Stimulated activated CD8-positive, alpha-beta memory T cell treated with anti-CD3 and anti-CD28 coated beads, Interleukin-4, amount 100 ng/mL, for 4 hours (primary cell): ENCODE data around the gene AAMP.

ENCODE experiments used
- DNase-seq, 2 donors: peaks; one replicate each; pipeline ENCODE4 v3.0.0-alpha.2; 2020; ENCODE audit warnings: low read depth in 2 of 2, low spot score in 1 of 2

Gene AAMP

GRCh38 chr2:218260166-218260565 is 9.8 kb downstream of the AAMP start:
- DNase-seq = no peak

- no peak for DNase-seq
Measured at GRCh38 chr2:218259099-218259961, 10.6 kb downstream of the AAMP start.

DNA sequence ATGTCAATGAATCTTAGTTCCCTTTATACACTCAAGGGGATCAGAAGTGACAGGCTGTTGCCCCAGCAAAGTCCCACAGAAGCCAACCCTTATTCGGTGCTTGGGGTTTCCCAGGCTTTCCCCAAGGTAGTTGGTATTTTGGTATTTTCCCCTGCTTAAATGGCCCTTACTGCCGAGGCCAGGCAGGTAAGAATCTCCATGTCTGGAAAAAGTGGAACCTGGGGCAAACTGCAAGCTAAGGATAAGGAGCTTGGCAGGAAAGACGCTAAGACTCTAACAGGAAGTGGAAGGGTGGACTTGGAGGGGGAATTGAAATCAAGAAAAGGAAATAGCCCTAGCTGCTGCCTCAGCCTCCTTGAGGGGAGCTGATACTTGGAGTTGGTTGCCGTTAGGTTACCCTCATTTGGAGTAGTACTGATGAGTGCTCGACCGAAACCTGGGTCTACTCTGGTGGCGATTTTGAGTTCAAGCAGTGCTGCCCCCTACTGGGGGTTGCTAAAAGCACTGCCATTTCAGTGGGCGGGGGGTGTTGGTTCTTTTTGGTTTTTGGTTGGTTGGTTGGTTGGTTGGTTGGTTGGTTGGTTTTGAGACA is 12.5 kb downstream of the AAMP start:
- DNase-seq = peak; percentile 36 to 57

- no peak for DNase-seq
Measured at GRCh38 chr2:218256612-218257350, 13.2 kb downstream of the AAMP start.

DNA sequence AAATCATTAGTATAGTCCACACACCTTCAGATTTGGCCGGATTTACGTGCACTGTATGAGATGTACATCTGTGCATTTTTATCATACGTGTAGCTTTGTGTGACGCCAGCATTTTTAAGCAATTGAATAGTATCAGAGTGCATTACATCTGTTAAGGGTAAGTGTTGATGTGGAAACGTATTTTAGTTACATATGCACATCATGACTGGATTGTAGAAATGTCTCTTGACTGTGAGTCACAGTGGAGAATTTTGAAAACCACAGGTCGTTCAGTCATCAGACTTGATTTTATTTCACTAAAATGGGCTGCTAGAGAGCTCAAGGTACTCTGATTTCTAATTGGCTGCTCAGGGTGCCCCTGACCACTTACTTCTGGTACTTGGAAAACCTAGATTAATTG is 14.5 kb downstream of the AAMP start:
- no peak for DNase-seq

DNA sequence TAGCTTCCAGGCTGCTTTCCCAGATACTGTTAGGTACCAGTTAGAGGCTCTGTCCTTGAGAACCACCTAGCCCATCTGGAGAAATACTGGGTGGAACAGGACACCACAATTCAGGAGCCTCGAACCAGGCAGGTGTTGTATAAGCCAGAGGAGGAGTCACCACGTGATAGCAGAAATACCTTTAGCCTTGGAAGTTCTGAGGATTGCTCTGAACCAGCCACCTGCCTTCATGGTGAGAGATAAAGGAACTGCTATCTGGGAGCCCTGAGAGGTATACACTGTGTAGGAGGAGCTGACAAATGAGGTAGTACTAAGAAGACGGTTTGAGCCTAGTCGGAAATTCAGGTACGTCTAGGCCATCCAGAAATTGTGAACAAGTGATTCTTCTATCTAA is 16.7 kb downstream of the AAMP start:
- no peak for DNase-seq

GRCh38 chr2:218252509-218253231 is 17.3 kb downstream of the AAMP start:
- DNase-seq = no peak

DNA sequence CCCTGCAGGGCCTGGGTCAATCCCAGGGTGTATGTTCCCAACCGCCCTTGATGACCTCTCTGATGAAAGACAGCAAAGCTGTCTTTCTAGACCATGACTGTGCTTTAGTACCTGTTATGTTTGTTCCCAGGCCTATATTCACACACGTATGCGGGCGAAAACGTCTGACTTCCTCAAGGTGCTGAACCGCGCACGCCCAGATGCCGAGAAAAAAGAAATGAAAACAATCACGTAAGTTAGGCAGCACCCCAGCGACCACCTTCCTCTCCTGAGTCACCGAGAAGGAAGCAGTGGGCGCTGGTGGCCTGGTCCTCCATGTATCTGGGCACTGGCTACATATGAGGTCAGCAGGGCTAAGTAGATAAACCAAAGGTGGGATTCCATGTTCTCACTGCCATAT is 20.2 kb downstream of the AAMP start:
- DNase-seq = no peak

- DNase-seq = no peak
Measured at GRCh38 chr2:218245214-218245613, 24.7 kb downstream of the AAMP start.

- no peak for DNase-seq
Measured at GRCh38 chr2:218244665-218245064, 25.3 kb downstream of the AAMP start.

DNA sequence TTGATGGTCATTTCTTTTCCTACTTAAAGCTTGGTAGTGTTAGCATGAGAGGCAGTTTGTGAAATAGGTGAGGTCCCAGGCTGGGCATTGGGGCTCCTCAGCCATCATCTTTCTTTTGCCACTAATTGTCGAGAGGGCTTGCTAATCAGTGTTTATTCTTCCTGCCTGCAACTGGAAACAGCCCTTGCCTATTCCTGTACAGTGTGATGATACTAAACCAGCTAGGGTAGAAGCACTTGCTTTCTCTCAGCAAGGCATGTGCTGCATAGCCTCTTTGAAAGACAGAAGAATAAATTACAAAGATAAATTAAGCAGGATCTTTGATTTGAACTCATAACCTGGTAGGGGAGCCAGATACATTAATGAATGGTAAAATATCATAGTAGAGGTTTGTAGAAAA is 25.7 kb downstream of the AAMP start:
- DNase-seq = no peak

DNA sequence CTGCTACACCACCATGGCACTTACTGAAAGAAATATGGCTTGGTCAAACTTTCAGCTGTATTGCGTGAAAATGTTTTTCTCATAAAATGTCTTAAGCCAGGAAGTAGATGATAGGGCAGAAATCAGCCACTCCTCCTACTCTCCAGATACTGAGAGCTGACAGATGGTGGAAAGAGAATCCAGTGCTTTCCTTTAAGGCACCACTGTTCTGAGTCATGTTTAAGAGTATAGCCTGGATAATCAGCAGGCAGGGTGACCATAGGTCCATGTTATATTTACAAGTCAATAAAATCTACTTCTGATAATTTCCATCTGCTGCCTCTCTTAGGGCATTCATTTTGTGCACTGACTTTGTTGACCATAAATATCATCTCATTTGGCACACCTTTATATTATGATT is 31.1 kb downstream of the AAMP start:
- DNase-seq = no peak

DNA sequence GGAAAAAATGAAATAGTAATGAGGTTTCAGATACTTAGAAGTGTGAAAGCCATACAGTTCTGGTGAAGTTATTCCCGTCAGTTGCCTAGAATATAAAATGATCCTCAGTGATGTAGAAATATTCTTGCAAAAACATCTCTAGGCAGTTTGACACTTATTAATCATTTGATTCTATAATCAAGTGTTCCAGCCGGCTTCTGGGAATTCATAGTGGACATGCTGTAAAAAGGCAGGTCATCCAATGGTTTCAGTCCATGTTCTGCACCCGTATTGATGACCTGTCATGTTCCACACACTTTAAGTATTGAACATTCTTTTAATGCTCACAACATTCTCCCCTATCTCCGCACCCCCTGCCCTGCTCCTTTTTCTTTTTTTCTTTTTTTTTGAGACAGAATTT is 33.1 kb downstream of the AAMP start:
- no peak for DNase-seq

- no peak for DNase-seq
Measured at GRCh38 chr2:218235017-218235416, 34.9 kb downstream of the AAMP start.

DNA sequence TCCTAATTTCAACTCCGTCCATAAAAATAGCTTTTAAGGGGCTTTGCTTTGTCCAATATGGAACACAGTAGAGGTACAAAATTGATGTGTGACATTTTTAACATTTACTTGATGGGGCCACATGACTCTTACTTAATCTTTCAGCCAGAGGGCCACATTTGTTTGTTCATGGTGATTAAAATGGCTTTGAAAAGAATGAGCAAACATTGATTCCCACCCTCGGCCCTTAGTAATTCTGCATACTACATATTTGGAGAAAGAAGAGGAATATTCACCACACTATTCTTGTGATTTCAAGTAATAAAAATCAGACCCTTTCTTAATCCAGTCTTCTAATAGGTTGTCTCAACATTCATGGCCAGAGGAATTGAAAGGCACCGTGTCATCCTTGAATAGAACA is 35.4 kb downstream of the AAMP start:
- no peak for DNase-seq

DNA sequence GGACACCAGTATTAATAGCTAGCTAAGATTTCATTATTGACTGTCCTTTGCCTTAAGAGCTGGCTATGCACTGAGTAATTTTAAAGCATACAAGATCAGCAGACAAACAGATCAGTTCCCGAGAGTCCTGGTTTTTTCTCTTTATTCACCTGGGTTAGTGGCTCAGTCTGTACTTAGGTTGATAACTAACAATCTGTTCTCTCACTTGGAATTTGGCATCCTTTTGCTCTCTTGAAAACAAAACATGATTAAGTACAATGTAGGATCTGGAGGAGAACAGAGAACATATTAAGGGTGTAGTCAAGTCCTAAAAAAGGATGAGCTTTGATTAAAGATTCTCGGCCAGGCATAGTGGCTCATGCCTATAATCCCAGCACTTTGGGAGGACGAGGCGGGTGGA is 36.4 kb downstream of the AAMP start:
- DNase-seq = no peak

DNA sequence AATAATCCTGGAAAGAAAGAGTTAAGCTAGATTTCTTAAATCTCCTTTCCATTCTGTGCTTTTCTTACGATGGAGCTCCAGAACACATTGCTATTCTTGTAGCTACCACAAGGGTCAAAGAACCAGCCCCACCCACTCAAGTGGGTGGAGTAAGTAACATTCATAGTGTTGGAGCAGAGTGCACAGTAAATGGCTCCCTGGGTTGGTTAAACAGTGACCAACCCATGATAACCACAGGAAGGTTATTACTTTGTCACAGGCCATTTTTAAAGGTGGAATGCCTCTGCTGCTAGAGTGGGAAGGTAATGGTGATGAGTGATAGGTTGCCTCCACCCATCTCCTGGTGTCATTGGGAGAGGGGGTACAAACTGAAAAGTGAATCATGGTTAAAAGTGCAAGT is 39.1 kb downstream of the AAMP start:
- DNase-seq = no peak

DNA sequence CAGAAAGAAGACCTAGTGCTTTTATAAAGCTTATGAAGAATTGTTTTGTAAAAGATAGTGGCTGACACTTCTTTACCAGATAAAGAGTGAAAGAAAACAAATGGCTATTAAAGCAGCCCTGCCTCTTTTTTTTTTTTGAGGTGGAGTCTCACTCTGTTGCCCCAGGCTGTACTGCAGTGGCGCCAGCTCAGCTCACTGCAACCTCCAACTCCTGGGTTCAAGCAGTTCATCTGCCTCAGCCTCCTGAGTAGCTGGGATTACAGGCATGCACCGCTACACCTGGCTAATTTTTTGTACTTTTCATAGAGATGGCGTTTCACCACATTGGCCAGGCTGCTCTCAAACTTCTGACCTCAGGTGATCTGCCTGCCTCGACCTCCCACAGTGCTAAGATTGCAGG is 40.1 kb downstream of the AAMP start:
- DNase-seq = no peak

DNA sequence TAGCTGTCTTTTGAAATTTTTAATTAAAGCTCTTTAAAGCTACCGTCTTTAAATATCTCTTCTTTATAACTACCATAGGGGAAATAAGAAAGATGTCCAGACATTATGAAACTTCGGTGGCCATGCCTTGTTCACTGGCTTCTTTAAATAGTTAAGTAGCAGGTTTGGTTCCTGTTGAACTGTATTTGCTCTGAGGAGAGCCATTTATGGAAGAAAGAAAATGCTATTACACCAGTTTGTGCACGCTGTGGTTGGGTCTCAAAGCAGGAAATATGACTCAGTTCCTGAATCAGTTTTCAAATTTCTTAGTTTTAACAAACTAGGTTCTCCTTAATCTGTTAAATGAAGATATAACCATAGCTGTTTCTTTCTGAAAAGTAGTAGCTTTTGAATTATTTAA is 40.7 kb downstream of the AAMP start:
- peak in 1 of 2 donors; percentile 14 for DNase-seq

DNA sequence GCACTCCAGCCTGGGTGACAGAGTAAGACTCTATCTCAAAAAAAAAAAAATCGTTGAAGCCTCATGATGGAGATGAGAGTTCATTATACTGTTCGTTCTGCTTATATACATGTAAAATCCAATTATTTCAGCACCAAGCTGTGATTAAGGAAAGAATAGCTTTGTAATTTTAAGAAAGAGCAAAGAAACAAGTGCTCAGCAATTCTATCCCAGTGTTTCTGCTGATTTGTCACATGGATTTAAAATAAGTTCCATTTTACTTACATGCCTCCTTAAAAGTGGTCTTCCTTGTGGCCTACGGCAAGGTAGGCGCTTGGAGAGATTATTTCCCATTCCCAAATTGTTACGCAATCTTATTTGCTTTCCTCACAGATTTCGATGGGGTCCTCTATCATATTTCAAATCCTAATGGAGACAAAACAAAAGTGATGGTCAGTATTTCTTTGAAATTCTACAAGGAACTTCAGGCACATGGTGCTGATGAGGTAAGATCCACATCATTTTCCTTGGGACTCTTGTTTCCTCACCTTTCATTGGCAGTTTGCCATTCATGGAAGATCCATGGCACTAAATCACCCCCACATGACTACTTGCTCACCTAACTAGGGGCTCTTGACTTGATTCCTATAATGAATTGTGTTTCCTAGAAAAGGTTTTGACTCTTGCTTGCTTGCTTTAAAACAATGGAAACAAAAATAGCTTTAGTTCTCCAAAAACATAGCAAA is 41.4 kb downstream of the AAMP start:
- DNase-seq = no peak

DNA sequence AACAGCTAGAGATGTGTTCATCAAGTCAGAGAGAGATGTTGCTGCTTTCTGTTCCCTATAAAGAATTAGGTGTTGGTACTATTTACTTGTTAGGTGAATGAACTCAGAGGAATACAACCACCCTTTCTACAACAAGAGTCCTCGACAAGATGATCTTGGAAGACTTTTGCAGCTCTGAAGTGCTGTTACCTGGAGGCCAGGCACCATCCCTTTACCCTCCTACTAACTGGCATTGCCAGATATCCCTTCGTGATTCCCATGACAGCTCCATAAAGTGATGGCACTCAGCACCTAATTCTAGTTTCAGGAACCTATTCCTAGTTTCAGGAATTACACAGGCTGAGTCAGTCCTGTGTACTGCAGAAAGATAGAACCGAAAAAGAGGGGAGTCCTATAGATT is 43.0 kb downstream of the AAMP start:
- DNase-seq = no peak
